Bronchial epithelial cell (primary cell): ENCODE measurements around the gene RBMX. TPM values are rescaled to one million over a fixed set of nuclear protein-coding genes. Genes with fewer than 3 reads are reported as not detected.
"Not testable (repeated sequence)": the region's sequence is repeated elsewhere in the genome, so short reads cannot be mapped to it uniquely, and the experiment has no call there.

Experiments used
- DNase-seq: peaks from one replicate; pipeline ENCODE4 v3.0.0-alpha.2; 2010; ENCODE audit warnings: low read depth
- FAIRE-seq: peaks from 2 replicates; lab custom pipeline; 2011; peaks lifted over from hg19 to GRCh38; lab: Jason Lieb, UNC
- H3K27me3 ChIP-seq: 2 replicates; pipeline ENCODE4 v1.5.1; 2011; ENCODE audit warnings: low read length; ENCODE audit not compliant: control insufficient read depth, insufficient read depth
- H3K36me3 ChIP-seq: 2 replicates; pipeline ENCODE4 v1.5.1; 2011; ENCODE audit warnings: low read length; ENCODE audit not compliant: control insufficient read depth, insufficient read depth
- H3K4me3 ChIP-seq: 2 replicates; pipeline ENCODE4 v1.5.1; 2011; ENCODE audit warnings: mild to moderate bottlenecking, low read depth, low read length, control low read depth
- CTCF ChIP-seq: IDR thresholded peaks from 2 replicates; pipeline ENCODE4 v1.5.1; 2011; ENCODE audit warnings: mild to moderate bottlenecking, moderate library complexity, low read length, control low read depth, inconsistent platforms; ENCODE audit not compliant: insufficient read depth, severe bottlenecking
- total RNA-seq: library from RNA; depleted of rRNA; stranded (reverse); fragments of >200 nt; gene quantifications from 2 replicates; pipeline ENCODE4 v1.2.1, GENCODE V29; 2014

The RBMX gene
- total RNA-seq, 1 donor from 2014 or later: 115 TPM

DNA sequence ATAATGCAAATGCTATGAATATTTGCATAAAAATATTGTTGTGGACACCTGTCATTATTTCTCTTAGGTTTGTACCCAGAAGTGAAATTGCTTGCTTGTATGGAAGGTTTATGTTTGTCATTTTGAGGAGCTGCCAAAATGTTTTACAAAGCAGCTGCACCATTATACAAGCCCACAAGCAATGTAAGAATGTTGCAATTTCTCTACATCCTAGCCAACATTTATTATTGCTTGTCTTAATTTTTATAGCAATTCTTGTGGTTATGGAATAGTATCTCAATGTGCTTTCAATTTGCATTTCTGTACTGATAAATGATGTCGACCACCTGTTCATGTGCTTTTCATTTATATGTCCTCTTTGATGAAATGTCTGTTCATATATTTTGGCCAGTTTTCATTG lies 18.7 kb upstream of the RBMX start:
- no peak for FAIRE-seq
- Histone ChIP-seq H3K4me3 (no peak overlapping the region), H3K27me3 (no peaks in the 10 kb centered on the region), H3K36me3 (no peaks in the 10 kb centered on the region)
- no peak for TF ChIP-seq CTCF
- DNase-seq: no peak

- not testable (repeated sequence) for FAIRE-seq, H3K27me3 ChIP-seq, H3K36me3 ChIP-seq, DNase-seq, H3K4me3 ChIP-seq
Observed at GRCh38 chrX:136898752-136899151, 18.2 kb upstream of the RBMX start.

DNA sequence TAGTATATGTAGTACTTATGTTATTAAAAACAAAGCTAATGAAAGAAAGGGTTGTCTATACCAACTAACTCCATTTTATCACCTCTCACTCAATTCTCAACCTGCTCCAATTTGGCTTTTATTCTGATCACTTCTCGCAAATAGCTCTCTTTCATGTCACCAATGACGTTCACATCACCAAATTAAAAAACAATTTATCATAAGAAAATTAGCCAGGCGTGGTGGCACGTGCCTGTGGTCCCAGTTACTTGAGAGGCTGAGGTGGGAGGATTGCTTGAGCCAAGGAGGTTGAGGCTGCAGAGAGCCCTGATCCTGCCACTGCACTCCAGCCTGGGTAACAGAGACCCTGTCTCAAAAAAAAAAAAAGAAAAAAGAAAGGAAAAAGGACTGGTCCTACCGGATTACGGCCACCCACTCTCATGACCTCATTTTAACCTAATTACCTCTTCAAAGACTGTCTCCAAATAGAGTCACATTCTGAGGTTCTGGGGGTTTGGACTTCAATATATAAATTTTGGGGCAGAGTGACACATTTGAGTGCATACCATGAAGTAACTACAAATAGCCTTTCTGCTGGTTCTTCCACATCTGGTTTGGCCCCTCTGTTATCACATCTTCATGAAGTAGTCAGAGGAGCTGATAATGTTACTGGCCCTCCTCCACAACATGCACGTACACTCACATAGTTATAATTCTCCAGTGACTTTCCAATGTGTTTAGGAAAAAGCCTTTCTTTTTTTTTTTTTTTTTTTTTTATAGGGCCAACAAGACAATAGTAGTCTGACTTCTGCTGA lies 15.8 kb upstream of the RBMX start:
- FAIRE-seq (no peak), DNase-seq (no peak)
- no peak for TF ChIP-seq CTCF
- no peaks in the 10 kb centered on the region for H3K27me3 ChIP-seq
- H3K36me3 ChIP-seq: no peaks in the 10 kb centered on the region
- H3K4me3 ChIP-seq: no peak overlapping the region

DNA sequence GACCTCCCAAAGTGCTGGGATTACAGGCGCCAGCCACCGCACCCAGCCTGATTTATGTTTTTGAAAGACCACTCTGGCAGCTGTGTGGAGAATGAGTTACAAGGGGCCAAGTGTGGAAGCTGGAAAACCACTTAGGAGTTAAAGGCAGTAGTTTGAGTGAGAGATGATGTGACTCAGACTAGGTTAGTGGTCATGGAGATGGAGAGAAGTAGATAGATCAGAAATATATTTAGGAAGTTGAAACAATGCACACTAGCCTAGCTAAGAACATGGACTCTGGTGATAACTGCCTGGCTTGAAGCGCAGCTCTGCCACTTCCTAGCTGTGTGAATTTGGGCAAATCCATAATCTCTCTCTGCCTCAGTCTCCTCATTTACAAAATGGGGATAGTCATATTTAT lies 11.9 kb upstream of the RBMX start:
- TF ChIP-seq CTCF: no peak
- H3K4me3 ChIP-seq: no peak overlapping the region
- H3K27me3 ChIP-seq: no peaks in the 10 kb centered on the region
- FAIRE-seq (no peak), DNase-seq (no peak)
- no peaks in the 10 kb centered on the region for H3K36me3 ChIP-seq

DNA sequence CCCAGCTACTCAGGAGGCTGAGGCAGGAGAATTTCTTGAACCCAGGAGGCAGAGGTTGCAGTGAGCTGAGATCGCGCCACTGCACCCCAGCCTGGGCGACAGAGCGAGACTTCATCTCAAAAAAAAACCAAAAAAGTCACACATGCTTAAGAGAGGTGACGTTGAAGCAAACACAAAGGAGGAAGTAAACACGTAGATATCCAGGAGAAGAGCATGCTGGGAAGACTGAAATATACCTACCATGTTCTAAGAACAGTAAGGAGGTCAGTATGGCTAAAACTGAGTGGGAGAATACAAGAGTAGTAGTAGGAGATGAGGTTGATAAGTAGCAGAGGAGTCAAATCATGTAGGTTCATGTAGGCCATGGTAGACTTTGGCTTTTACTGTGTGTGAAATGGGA lies 10.1 kb upstream of the RBMX start:
- DNase-seq, H3K36me3 ChIP-seq, FAIRE-seq, H3K4me3 ChIP-seq, H3K27me3 ChIP-seq: not testable (repeated sequence)

DNA sequence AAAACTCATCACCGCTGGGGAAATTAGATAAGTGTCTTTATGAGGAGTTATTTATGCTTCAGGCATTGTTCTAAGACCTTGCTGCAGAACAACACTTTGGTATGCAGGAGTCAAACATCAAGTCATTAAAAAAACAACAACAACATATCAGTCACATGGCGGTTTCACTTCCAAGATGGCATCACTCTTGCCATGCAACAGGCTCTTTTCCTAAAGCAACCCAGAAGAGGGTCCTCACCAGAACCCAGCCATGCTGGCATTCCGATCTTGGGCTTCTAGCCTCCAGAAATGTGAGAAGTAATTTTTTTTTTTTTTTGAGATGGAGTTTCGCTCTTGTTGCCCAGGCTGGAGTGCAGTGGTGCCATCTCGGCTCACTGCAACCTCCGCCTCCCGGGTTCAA lies 8.7 kb upstream of the RBMX start:
- H3K27me3 ChIP-seq: no peaks in the 10 kb centered on the region

More for the DNA sequence above, 8.7 kb upstream of the RBMX start:
- H3K36me3 ChIP-seq: no peaks in the 10 kb centered on the region
- DNase-seq (no peak), FAIRE-seq (no peak)
- TF ChIP-seq CTCF: no peak
- no peak overlapping the region for H3K4me3 ChIP-seq
